ENCODE measurements around the gene COQ3.

Gene COQ3

DNA sequence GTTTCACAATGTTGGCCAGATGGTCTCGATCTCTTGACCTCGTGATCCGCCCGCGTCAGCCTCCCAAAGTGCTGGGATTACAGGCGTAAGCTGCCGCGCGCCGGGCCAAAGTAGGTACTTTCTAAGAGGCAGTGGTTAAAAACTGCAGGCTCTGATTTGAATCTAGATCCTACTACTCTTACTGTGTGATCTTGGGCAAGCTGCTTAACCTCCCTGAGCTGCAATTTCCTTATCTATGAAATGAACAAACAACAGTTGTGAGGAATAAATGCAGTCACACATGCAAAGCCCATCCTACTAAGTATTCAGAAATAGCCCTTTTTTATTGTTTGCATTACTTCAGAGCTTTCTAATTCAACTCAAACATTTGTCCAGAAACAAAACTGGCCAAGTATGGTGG, 47.4 kb downstream of the COQ3 start:
- no peak for TF ChIP-seq FOXP2 (optimal IDR thresholded peaks at IDR 0.05; ENCODE audit: borderline replicate concordance, extremely low read depth, extremely low read length, insufficient read depth)
- no peak for TF ChIP-seq TAF1 (IDR thresholded peaks at IDR 0.05; ENCODE audit: borderline replicate concordance, insufficient read depth, low read length)
- no peak for TF ChIP-seq SIN3A (IDR thresholded peaks at IDR 0.05; ENCODE audit: borderline replicate concordance, insufficient read depth, low read length)
- no peak for TF ChIP-seq POLR2AphosphoS5 (IDR thresholded peaks at IDR 0.05; ENCODE audit: low read depth, low read length)
- no peak for TF ChIP-seq REST (IDR thresholded peaks at IDR 0.05; ENCODE audit: insufficient read depth in 1 of 2, low read depth in 2 of 2, low read length in 2 of 2)

- no peak for TF ChIP-seq TAF1 (IDR thresholded peaks at IDR 0.05; ENCODE audit: borderline replicate concordance, insufficient read depth, low read length)
- TF ChIP-seq POLR2AphosphoS5 (IDR thresholded peaks at IDR 0.05; ENCODE audit: low read depth, low read length), result no peak
- TF ChIP-seq FOXP2 (optimal IDR thresholded peaks at IDR 0.05; ENCODE audit: borderline replicate concordance, extremely low read depth, extremely low read length, insufficient read depth), result no peak
- no peak for TF ChIP-seq REST (IDR thresholded peaks at IDR 0.05; ENCODE audit: insufficient read depth in 1 of 2, low read depth in 2 of 2, low read length in 2 of 2)
Observed at GRCh38 chr6:99345164-99345563, 48.8 kb downstream of the COQ3 start.

GRCh38 chr6:99344289-99344688, 49.7 kb downstream of the COQ3 start:
- TF ChIP-seq TAF1 (IDR thresholded peaks at IDR 0.05; ENCODE audit: borderline replicate concordance, insufficient read depth, low read length), result no peak
- TF ChIP-seq SIN3A (IDR thresholded peaks at IDR 0.05; ENCODE audit: borderline replicate concordance, insufficient read depth, low read length), result no peak
- TF ChIP-seq REST (IDR thresholded peaks at IDR 0.05; ENCODE audit: insufficient read depth in 1 of 2, low read depth in 2 of 2, low read length in 2 of 2), result no peak
- TF ChIP-seq POLR2AphosphoS5 (IDR thresholded peaks at IDR 0.05; ENCODE audit: low read depth, low read length), result no peak
- no peak for TF ChIP-seq FOXP2 (optimal IDR thresholded peaks at IDR 0.05; ENCODE audit: borderline replicate concordance, extremely low read depth, extremely low read length, insufficient read depth)

DNA sequence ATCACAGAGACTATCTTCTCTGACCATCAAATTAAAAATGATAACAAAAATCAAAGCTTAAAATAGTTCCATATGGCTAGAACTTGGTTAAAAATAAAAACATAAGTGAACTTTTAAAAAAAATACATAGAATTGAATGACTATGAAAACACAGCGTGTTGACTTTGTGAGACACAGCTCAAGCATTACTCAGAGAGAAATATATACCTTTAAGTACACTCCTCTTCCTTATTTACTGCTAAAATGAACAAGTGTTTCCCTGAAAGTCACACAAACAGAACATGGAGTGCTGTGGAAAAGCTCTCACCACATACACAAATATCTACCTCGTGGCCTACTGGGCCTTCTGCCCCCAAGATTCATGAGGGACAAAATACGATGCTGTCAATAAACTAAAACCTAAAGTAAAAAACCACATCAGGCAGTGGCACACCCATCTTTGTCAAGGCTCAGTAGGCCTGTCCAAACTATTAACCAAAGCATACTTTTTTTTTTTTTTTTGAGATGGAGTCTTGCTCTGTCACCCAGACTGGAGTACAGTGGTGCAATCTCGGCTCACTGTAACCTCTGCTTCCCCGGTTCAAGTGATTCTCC, 52.0 kb downstream of the COQ3 start:
- TF ChIP-seq SIN3A (IDR thresholded peaks at IDR 0.05; ENCODE audit: borderline replicate concordance, insufficient read depth, low read length) (no peak), POLR2AphosphoS5 (IDR thresholded peaks at IDR 0.05; ENCODE audit: low read depth, low read length) (no peak), REST (IDR thresholded peaks at IDR 0.05; ENCODE audit: insufficient read depth in 1 of 2, low read depth in 2 of 2, low read length in 2 of 2) (no peak), FOXP2 (optimal IDR thresholded peaks at IDR 0.05; ENCODE audit: borderline replicate concordance, extremely low read depth, extremely low read length, insufficient read depth) (no peak), TAF1 (IDR thresholded peaks at IDR 0.05; ENCODE audit: borderline replicate concordance, insufficient read depth, low read length) (no peak)

DNA sequence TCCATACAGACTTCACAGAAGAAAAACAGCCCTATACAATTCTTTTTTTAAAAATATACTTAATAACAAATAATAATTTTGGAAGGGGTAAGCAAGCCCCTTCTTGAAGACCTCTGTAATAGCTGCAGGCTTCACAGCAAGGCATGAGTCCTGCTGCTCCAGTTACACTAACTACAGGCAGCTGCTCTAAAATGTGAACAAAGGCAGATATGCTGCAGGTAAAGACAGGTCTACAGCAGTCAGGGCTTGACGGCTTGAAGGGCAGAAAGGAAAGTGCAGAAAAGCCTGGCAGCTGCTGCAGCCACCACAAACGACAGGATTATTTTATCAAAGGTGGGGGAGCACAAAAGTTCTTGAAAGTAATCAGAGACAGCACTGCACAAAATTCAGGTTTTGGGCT, 55.8 kb downstream of the COQ3 start:
- TF ChIP-seq SIN3A (IDR thresholded peaks at IDR 0.05; ENCODE audit: borderline replicate concordance, insufficient read depth, low read length), result no peak
- TF ChIP-seq REST (IDR thresholded peaks at IDR 0.05; ENCODE audit: insufficient read depth in 1 of 2, low read depth in 2 of 2, low read length in 2 of 2), result no peak
- no peak for TF ChIP-seq POLR2AphosphoS5 (IDR thresholded peaks at IDR 0.05; ENCODE audit: low read depth, low read length)
- no peak for TF ChIP-seq TAF1 (IDR thresholded peaks at IDR 0.05; ENCODE audit: borderline replicate concordance, insufficient read depth, low read length)
- no peak for TF ChIP-seq FOXP2 (optimal IDR thresholded peaks at IDR 0.05; ENCODE audit: borderline replicate concordance, extremely low read depth, extremely low read length, insufficient read depth)

All from PFSK-1 (cell line).